Ishikawa (cell line): ENCODE data around the gene CCDC15.

Experiments
- CEBPB ChIP-seq: IDR thresholded peaks from 2 replicates; pipeline ENCODE4 v1.6.1; 2012
- CREB1 ChIP-seq: IDR thresholded peaks from 2 replicates; pipeline ENCODE4 v1.6.1; 2012; ENCODE audit warnings: low read depth
- EP300 ChIP-seq: IDR thresholded peaks from 2 replicates; pipeline ENCODE4 v1.6.1; 2012; ENCODE audit warnings: borderline replicate concordance
- NFIC ChIP-seq: IDR thresholded peaks from 2 replicates; pipeline ENCODE4 v1.6.1; 2012
- RAD21 ChIP-seq: IDR thresholded peaks from 2 replicates; pipeline ENCODE4 v1.6.1; 2012; ENCODE audit warnings: low read depth
- REST ChIP-seq: IDR thresholded peaks from 2 replicates; pipeline ENCODE4 v1.6.1; 2012; ENCODE audit warnings: low read depth, mild to moderate bottlenecking
- TAF1 ChIP-seq: IDR thresholded peaks from 2 replicates; pipeline ENCODE4 v1.6.1; 2012; ENCODE audit warnings: low read depth, mild to moderate bottlenecking
- TCF12 ChIP-seq: IDR thresholded peaks from 2 replicates; pipeline ENCODE4 v1.6.1; 2012; ENCODE audit warnings: low read depth
- TEAD4 ChIP-seq: IDR thresholded peaks from 2 replicates; pipeline ENCODE4 v1.6.1; 2012
- YY1 ChIP-seq: IDR thresholded peaks from 2 replicates; pipeline ENCODE4 v1.6.1; 2012; ENCODE audit warnings: low read depth
- ZBTB7A ChIP-seq: IDR thresholded peaks from 2 replicates; pipeline ENCODE4 v1.6.1; 2012; ENCODE audit warnings: low read depth

- TF ChIP-seq EP300 = no peak
- TF ChIP-seq TEAD4 = no peak
- TF ChIP-seq YY1 = no peak
- TF ChIP-seq ZBTB7A = no peak
- TF ChIP-seq NFIC = no peak
- TF ChIP-seq CEBPB = no peak
- TF ChIP-seq REST = no peak
- TF ChIP-seq TCF12 = no peak
- TF ChIP-seq CREB1 = no peak
- TF ChIP-seq RAD21 = no peak
- TF ChIP-seq TAF1 = no peak
Measured at GRCh38 chr11:124941703-124942102, 12.3 kb upstream of the CCDC15 start.
